HCT116 (cell line): Measurements from ENCODE around the gene AFF1.

Experiments
- CBX3 ChIP-seq: IDR thresholded peaks from 2 replicates; pipeline ENCODE4 v1.6.1; 2012; ENCODE audit warnings: low read depth
- CEBPB ChIP-seq: IDR thresholded peaks from 2 replicates; pipeline ENCODE4 v1.6.1; 2012; ENCODE audit warnings: low read depth
- EGR1 ChIP-seq: IDR thresholded peaks from 2 replicates; pipeline ENCODE4 v1.6.1; 2012; ENCODE audit warnings: low read depth
- POLR2A ChIP-seq: IDR thresholded peaks from 2 replicates; pipeline ENCODE4 v1.7.0; 2011; ENCODE audit warnings: borderline replicate concordance; ENCODE audit not compliant: insufficient read depth, insufficient read length; ENCODE audit errors: extremely low read depth
- POLR2AphosphoS5 ChIP-seq: IDR thresholded peaks from 2 replicates; pipeline ENCODE4 v1.6.1; 2011; ENCODE audit warnings: mild to moderate bottlenecking, low read depth, low read length, moderate library complexity
- YY1 ChIP-seq: IDR thresholded peaks from 2 replicates; pipeline ENCODE4 v1.6.1; 2011; ENCODE audit warnings: low read length, low read depth, moderate library complexity, mild to moderate bottlenecking; ENCODE audit not compliant: insufficient replicate concordance; ENCODE audit errors: extremely low read depth
- TF ChIP-seq, protein P1 (sequence below), 3 experiments: fragments of 200-600 bp in 1 of 3; sonication (generic) in 1 of 3; IDR thresholded peaks in 2 of 3; conservative IDR thresholded peaks in 1 of 3; 2 replicates each; pipeline ENCODE4 v1.5.1; 2012 to 2017; ENCODE audit warnings: low read depth in 2 of 3, low read length in 2 of 3, antibody characterized with exemption in 1 of 3, borderline replicate concordance in 1 of 3, control low read depth in 1 of 3, mild to moderate bottlenecking in 1 of 3, mixed read lengths in 1 of 3, mixed run types in 1 of 3, moderate library complexity in 1 of 3; ENCODE audit not compliant: insufficient read depth in 1 of 3
- TF ChIP-seq, protein P2 (sequence below): IDR thresholded peaks from 2 replicates; pipeline ENCODE4 v1.6.1; 2012

DNA sequence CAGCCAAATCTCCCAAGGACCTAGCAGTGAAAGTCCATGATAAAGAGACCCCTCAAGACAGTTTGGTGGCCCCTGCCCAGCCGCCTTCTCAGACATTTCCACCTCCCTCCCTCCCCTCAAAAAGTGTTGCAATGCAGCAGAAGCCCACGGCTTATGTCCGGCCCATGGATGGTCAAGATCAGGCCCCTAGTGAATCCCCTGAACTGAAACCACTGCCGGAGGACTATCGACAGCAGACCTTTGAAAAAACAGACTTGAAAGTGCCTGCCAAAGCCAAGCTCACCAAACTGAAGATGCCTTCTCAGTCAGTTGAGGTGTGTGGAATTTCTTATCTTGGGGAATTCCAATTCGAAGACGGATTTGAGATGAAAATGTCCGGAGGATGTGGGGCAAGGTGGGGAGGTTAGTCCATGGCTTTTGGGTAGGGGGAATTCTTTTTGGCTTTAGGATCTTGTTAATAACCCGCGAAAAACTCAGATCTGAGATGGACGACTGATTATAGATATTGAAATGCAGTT lies 112.5 kb downstream of the AFF1 start:
- TF ChIP-seq YY1 = no peak
- TF ChIP-seq, protein P1, sequence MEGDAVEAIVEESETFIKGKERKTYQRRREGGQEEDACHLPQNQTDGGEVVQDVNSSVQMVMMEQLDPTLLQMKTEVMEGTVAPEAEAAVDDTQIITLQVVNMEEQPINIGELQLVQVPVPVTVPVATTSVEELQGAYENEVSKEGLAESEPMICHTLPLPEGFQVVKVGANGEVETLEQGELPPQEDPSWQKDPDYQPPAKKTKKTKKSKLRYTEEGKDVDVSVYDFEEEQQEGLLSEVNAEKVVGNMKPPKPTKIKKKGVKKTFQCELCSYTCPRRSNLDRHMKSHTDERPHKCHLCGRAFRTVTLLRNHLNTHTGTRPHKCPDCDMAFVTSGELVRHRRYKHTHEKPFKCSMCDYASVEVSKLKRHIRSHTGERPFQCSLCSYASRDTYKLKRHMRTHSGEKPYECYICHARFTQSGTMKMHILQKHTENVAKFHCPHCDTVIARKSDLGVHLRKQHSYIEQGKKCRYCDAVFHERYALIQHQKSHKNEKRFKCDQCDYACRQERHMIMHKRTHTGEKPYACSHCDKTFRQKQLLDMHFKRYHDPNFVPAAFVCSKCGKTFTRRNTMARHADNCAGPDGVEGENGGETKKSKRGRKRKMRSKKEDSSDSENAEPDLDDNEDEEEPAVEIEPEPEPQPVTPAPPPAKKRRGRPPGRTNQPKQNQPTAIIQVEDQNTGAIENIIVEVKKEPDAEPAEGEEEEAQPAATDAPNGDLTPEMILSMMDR (IDR thresholded peaks at IDR 0.05 in 2 of 3, conservative IDR thresholded peaks at IDR 0.05 in 1 of 3; ENCODE audit: borderline replicate concordance in 1 of 3, insufficient read depth in 1 of 3, low read depth in 2 of 3, low read length in 2 of 3) = no peak
- TF ChIP-seq, protein P2, sequence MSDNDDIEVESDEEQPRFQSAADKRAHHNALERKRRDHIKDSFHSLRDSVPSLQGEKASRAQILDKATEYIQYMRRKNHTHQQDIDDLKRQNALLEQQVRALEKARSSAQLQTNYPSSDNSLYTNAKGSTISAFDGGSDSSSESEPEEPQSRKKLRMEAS = no peak
- TF ChIP-seq CBX3 = no peak
- no peak for TF ChIP-seq POLR2AphosphoS5
- no peak for TF ChIP-seq POLR2A
- TF ChIP-seq CEBPB = no peak
- TF ChIP-seq EGR1 = no peak
